Muscle layer of colon (tissue), 2 donors: ENCODE results near the gene USP54.

Experiments used
- H3K27ac ChIP-seq: one replicate; pipeline ENCODE4 v1.7.0; 2013; ENCODE audit warnings: low read depth, mild to moderate bottlenecking, low read length, moderate library complexity
- H3K27me3 ChIP-seq, 2 donors: one replicate each; pipeline ENCODE4 v1.7.0; 2013; ENCODE audit warnings: low read length in 2 of 2, mild to moderate bottlenecking in 2 of 2; ENCODE audit not compliant: insufficient read depth in 2 of 2, control insufficient read depth in 1 of 2
- H3K36me3 ChIP-seq: one replicate; pipeline ENCODE4 v1.7.0; 2013; ENCODE audit warnings: mild to moderate bottlenecking, low read length; ENCODE audit not compliant: insufficient read depth
- H3K4me1 ChIP-seq: one replicate; pipeline ENCODE4 v1.7.0; 2013; ENCODE audit warnings: mild to moderate bottlenecking, low read length; ENCODE audit not compliant: insufficient read depth
- H3K4me3 ChIP-seq, 2 donors: one replicate each; pipeline ENCODE4 v1.7.0; 2013; ENCODE audit warnings: low read length in 2 of 2, low read depth in 1 of 2, mild to moderate bottlenecking in 1 of 2, moderate library complexity in 1 of 2
- H3K9ac ChIP-seq: one replicate; pipeline ENCODE4 v1.7.0; 2013; ENCODE audit warnings: low read length
- H3K9me3 ChIP-seq: one replicate; pipeline ENCODE4 v1.7.0; 2013; ENCODE audit warnings: mild to moderate bottlenecking, low read length
- donor health status: abdominal sarcoma.
- donor health status: Adenocarcinoma of cecum.

Gene USP54

DNA sequence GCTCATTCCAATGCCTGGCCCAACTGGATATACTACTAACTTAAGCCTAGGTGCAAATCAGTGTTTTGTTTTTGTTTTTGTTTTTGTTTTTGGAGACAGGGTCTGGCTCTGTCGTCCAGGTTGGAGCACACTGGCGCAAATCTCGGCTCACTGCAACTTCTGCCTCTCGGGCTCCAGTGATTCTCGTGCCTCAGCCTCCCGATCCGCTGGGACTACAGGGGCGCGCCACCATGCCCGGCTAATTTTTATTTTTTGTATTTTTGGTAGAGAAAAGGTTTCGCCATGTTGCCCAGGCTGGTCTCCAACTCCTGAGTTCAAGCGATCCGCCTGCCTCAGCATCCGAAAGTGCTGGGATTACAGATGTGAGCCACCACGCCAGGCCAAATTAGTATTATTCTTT, 96.9 kb downstream of the USP54 start:
- Histone ChIP-seq H3K27me3 (no peaks in the 10 kb centered on the region), H3K9ac (no peak overlapping the region), H3K27ac (no peak overlapping the region), H3K36me3 (peaks cover 7% of the 10 kb centered on the region), H3K9me3 (no peaks in the 10 kb centered on the region), H3K4me1 (peaks cover 23% of the 10 kb centered on the region), H3K4me3 (peak overlapping the region in 1 of 2 donors; percentile 2)

- Histone ChIP-seq H3K36me3 (peaks cover 3% of the 10 kb centered on the region), H3K4me3 (peak overlapping the region in 1 of 2 donors; percentile 2), H3K27me3 (no peaks in the 10 kb centered on the region), H3K27ac (no peak overlapping the region), H3K9me3 (no peaks in the 10 kb centered on the region), H3K9ac (no peak overlapping the region), H3K4me1 (peaks cover 23% of the 10 kb centered on the region)
Observed at GRCh38 chr10:73493781-73494180, 97.4 kb downstream of the USP54 start.

DNA sequence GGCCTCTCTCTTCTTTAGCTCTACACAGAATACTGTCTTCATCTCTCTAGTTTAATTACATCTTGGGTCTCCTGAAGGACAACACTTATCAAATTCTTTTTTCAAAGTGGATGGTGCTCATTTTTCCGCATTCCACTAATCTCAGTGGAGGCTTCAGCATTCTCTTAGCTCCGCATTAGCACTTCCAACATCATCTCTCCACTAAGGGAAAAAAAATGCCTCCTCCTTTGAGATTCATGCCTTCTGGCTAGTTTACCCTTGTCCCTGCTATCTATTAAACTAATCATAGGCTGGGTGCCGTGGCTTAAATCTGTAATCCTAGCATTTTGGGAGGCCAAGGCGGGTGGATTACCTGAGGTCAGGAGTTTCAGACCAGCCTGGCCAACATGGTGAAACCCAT, 104.5 kb downstream of the USP54 start:
- Histone ChIP-seq H3K9me3 (no peaks in the 10 kb centered on the region), H3K36me3 (no peaks in the 10 kb centered on the region), H3K27ac (no peak overlapping the region), H3K4me1 (peaks cover 7% of the 10 kb centered on the region), H3K9ac (no peak overlapping the region), H3K27me3 (no peaks in the 10 kb centered on the region), H3K4me3 (no peak overlapping the region)

GRCh38 chr10:73485320-73485719, 105.8 kb downstream of the USP54 start:
- Histone ChIP-seq H3K9me3 (no peaks in the 10 kb centered on the region), H3K4me1 (peaks cover 3% of the 10 kb centered on the region), H3K27me3 (no peaks in the 10 kb centered on the region), H3K36me3 (no peaks in the 10 kb centered on the region), H3K4me3 (no peak overlapping the region), H3K9ac (no peak overlapping the region), H3K27ac (no peak overlapping the region)

DNA sequence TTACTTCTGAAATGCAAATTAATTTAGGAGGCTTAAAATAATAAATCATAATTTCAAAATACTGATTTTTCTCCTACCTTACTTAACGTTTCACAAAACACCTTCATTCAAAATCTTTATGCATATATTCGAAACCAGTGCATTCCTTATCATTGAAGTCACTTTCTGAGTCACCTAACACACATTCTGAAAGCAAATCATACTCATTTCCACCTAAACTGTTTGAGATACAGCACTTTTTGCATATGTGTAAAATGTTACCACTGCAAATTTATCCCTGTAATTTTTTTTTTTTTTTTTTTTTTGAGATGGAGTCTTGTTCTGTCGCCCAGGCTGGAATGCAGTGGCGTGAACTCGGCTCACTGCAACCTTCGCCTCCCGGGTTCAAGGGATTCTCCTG, 111.0 kb downstream of the USP54 start:
- Histone ChIP-seq H3K27ac (no peak overlapping the region), H3K36me3 (peaks cover 41% of the 10 kb centered on the region), H3K4me3 (no peak overlapping the region), H3K9me3 (no peaks in the 10 kb centered on the region), H3K4me1 (no peaks in the 10 kb centered on the region), H3K27me3 (no peaks in the 10 kb centered on the region), H3K9ac (no peak overlapping the region)

DNA sequence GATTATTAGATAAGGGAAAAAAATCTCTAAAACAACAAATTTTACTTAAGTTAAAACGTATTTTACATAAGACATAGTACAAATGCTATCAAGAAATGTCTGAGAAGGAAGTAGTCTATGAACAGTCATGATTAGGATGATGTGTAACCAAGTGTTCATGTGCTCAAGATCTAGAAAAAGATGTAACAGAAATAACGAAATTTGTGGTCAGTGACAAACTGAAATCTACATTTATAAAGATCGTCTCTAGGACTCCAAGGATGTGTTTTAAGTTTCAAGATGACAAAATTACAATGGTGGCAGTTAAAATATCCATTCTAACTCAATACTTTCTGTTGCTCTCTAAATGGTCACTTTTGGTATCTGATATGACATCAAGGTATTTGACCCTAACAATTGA, 112.5 kb downstream of the USP54 start:
- Histone ChIP-seq H3K27me3 (no peaks in the 10 kb centered on the region), H3K4me3 (no peak overlapping the region), H3K27ac (no peak overlapping the region), H3K36me3 (peaks cover 49% of the 10 kb centered on the region), H3K9ac (no peak overlapping the region), H3K9me3 (no peaks in the 10 kb centered on the region), H3K4me1 (no peaks in the 10 kb centered on the region)

GRCh38 chr10:73471226-73471625, 119.9 kb downstream of the USP54 start:
- H3K9ac ChIP-seq = no peak overlapping the region
- H3K4me3 ChIP-seq = no peak overlapping the region
- H3K27ac ChIP-seq = no peak overlapping the region
- peaks cover 39% of the 10 kb centered on the region for H3K36me3 ChIP-seq
- no peaks in the 10 kb centered on the region for H3K9me3 ChIP-seq
- no peaks in the 10 kb centered on the region for H3K4me1 ChIP-seq
- H3K27me3 ChIP-seq = no peaks in the 10 kb centered on the region

DNA sequence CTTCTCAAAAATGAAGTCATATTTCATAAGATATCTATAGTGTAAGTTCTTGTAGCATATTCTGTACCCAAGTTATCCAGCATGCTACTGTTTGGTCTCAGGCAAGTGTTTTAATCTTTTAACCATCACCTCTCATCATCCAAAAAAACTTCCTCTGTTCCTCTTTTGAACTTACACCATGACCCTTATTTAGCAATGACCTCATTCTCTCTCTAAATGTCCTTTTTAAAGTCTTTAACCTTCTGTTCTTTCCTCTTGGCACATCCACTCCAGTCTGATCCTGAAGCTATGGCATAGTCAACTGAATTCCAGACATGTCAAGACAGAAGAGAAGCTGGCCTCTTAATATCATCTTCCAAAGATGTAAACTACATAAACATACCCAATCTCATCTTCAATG, 121.6 kb downstream of the USP54 start:
- H3K36me3 ChIP-seq = peaks cover 29% of the 10 kb centered on the region
- H3K9me3 ChIP-seq = no peaks in the 10 kb centered on the region
- no peaks in the 10 kb centered on the region for H3K27me3 ChIP-seq
- no peak overlapping the region for H3K9ac ChIP-seq
- no peaks in the 10 kb centered on the region for H3K4me1 ChIP-seq
- H3K4me3 ChIP-seq = no peak overlapping the region
- H3K27ac ChIP-seq = no peak overlapping the region

DNA sequence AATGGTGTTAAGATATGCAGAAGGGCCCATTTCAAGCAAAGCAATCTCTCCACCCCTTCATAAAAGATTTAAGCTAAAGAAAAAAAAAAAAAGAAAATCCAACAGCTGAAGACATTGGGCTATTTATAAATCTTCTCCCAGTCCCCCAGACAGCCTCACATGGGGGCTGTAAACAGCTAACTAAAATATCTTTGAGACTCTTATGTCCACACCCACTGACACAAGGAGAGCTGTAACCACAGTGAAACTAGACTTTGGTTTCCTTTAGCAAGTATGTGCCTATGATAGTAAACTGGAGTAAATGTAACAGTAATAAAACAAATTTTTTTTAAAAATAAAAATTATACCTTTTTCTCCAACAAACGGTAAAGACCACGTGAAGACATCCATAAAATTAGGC, 123.9 kb downstream of the USP54 start:
- no peak overlapping the region for H3K4me3 ChIP-seq
- peaks cover 32% of the 10 kb centered on the region for H3K36me3 ChIP-seq
- no peak overlapping the region for H3K9ac ChIP-seq
- H3K4me1 ChIP-seq = no peaks in the 10 kb centered on the region
- H3K27ac ChIP-seq = no peak overlapping the region
- H3K9me3 ChIP-seq = no peaks in the 10 kb centered on the region
- H3K27me3 ChIP-seq = no peaks in the 10 kb centered on the region

DNA sequence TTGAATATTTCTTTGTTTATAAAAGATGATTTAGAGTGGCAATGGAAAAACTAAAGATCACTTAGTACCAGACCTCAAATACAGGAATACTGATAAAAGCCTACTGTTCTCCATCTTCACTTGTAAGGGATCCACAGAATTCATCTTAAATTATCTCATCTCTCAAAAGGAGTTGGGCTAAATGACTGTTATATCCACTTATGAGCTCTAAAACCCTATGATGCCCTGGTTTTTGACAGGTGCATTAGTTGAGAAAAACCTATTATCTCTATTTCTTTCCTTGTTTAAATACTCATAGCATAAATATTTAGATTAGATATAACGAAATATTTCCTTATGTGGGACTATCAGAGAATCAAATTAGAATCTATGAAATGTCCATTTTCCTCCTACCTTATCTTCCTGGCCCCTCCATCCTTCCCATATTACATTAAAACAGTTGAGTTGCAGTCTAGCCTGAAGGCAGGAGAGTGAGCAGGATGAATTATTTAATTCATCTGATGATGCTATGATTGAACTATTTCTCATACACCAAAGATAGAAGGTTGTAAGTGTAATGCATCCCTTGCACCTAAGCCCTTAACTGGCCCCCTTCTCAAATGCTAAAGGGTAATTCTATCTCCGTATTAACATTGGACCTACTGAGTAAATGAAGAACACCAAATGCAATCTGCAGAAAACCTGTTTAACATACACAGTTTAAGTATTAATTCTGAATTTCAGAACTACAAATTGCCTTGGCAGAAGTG, 125.0 kb downstream of the USP54 start:
- no peak overlapping the region for H3K9ac ChIP-seq
- H3K9me3 ChIP-seq = no peaks in the 10 kb centered on the region
- H3K27me3 ChIP-seq = no peaks in the 10 kb centered on the region
- no peaks in the 10 kb centered on the region for H3K4me1 ChIP-seq
- H3K27ac ChIP-seq = no peak overlapping the region
- peaks cover 33% of the 10 kb centered on the region for H3K36me3 ChIP-seq
- no peak overlapping the region for H3K4me3 ChIP-seq

DNA sequence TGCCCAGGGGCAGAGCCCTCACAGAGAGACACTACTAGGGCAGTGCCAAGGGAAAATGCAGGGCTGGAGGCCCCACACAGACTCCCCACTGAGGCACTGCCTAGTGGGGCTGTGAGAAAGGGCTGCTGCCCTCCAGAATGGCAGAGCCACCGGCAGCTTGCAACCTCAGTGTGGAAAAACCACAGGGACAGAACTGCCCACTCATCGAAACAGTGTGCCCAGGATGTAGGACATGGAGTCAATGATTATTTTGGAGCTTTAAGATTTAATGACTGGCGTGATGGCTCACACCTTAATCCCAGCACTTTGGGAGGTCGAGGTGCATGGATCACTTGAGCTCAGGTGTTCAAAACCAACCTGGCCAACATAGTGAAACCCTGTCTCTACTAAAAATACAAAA, 130.2 kb downstream of the USP54 start:
- no peaks in the 10 kb centered on the region for H3K4me1 ChIP-seq
- peaks cover 20% of the 10 kb centered on the region for H3K36me3 ChIP-seq
- H3K27ac ChIP-seq = no peak overlapping the region
- no peaks in the 10 kb centered on the region for H3K9me3 ChIP-seq
- no peak overlapping the region for H3K9ac ChIP-seq
- H3K4me3 ChIP-seq = no peak overlapping the region
- no peaks in the 10 kb centered on the region for H3K27me3 ChIP-seq

DNA sequence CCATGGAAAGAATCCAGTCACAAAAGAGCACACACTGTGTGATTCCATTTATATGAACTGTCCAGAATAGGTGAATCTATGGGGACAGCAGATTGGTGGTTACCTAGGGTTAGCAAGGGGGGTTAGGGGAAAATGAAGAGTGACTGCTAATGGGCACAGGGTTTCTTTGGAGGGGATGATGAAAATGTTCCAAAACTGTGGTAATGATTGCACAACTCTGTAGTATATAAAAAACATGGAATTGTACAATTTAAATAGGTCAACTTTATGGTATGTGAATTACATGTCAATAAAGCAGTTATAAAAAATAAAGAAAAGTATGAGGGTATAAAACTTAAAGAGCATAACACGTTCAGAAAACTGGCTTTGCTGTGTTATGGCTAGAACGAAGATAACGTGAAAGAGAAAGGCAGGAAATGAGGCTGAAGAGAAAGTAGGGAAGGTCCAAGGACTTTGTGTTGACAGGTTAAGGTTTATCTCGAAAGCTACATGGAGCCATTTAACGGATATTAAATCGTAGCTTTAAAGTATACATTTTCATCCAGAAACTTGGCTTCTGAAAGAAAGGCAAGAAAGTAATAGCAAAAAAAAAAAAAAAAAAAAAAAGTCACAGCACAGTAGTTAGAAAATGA, 131.3 kb downstream of the USP54 start:
- H3K4me3 ChIP-seq = no peak overlapping the region
- peaks cover 16% of the 10 kb centered on the region for H3K36me3 ChIP-seq
- no peak overlapping the region for H3K9ac ChIP-seq
- no peaks in the 10 kb centered on the region for H3K4me1 ChIP-seq
- H3K27me3 ChIP-seq = no peaks in the 10 kb centered on the region
- no peaks in the 10 kb centered on the region for H3K9me3 ChIP-seq
- no peak overlapping the region for H3K27ac ChIP-seq
